HG03520 (cell line): ENCODE measurements around the gene LMAN2.

ENCODE experiments used
- ATAC-seq: cut with Tn5 transposase; IDR thresholded peaks from one replicate; pipeline ENCODE4 v1.9.1; 2021; ENCODE audit warnings: mild to moderate bottlenecking, moderate library complexity; ENCODE audit not compliant: unreplicated experiment

LMAN2 gene

GRCh38 chr5:177328545-177329231 is 22.8 kb downstream of the LMAN2 start:
- no peak for ATAC-seq

GRCh38 chr5:177327539-177328522 is 23.6 kb downstream of the LMAN2 start:
- no peak for ATAC-seq

GRCh38 chr5:177325868-177326381 is 25.5 kb downstream of the LMAN2 start:
- ATAC-seq, result no peak

GRCh38 chr5:177320879-177321278 is 30.6 kb downstream of the LMAN2 start:
- ATAC-seq, result no peak

- ATAC-seq, result no peak
Measured at GRCh38 chr5:177319913-177320588, 31.4 kb downstream of the LMAN2 start.

GRCh38 chr5:177317959-177318377 is 33.5 kb downstream of the LMAN2 start:
- no peak for ATAC-seq

- ATAC-seq, result no peak
Measured at GRCh38 chr5:177316005-177316404, 35.5 kb downstream of the LMAN2 start.

GRCh38 chr5:177315411-177315810 is 36.1 kb downstream of the LMAN2 start:
- no peak for ATAC-seq

- no peak for ATAC-seq
Measured at GRCh38 chr5:177314376-177315342, 36.8 kb downstream of the LMAN2 start.

- no peak for ATAC-seq
Measured at GRCh38 chr5:177313561-177314259, 37.8 kb downstream of the LMAN2 start.

- ATAC-seq, result peak; percentile 6
Measured at GRCh38 chr5:177312649-177313181, 38.8 kb downstream of the LMAN2 start.

GRCh38 chr5:177311723-177312648 is 39.5 kb downstream of the LMAN2 start, which contains the start of gene MXD3:
MXD3 (minus strand) TSS chr5:177311898; CDS start chr5:177311830, 68 bp downstream.
- ATAC-seq, result peak; percentile 70

- ATAC-seq, result no peak
Measured at GRCh38 chr5:177311392-177311722, 40.1 kb downstream of the LMAN2 start.

GRCh38 chr5:177310757-177311391 is 40.6 kb downstream of the LMAN2 start:
- no peak for ATAC-seq

GRCh38 chr5:177310332-177310731 is 41.1 kb downstream of the LMAN2 start:
- ATAC-seq, result no peak

- no peak for ATAC-seq
Measured at GRCh38 chr5:177309351-177310191, 41.9 kb downstream of the LMAN2 start.

- ATAC-seq, result no peak
Measured at GRCh38 chr5:177308740-177309139, 42.7 kb downstream of the LMAN2 start.
